PC-3 (cell line): ENCODE data around the gene SMARCD3. TPM values are rescaled to one million over a fixed set of nuclear protein-coding genes. Genes with fewer than 3 reads are reported as not detected.

Experiments
- ATAC-seq: fragments of 200-7000 bp; cut with Tn5 transposase; 2 replicates; pipeline ENCODE4 v1.9.1; 2020; ENCODE audit warnings: mild to moderate bottlenecking, moderate library complexity
- BruUV-seq: library from RNA; stranded (reverse); fragments of 400-500 nt; replicated peaks from 2 replicates; lab custom pipeline; 2021; lab: Mats Ljungman, UMichigan
- CTCF ChIA-PET: fragments of 300-600 bp; sonication (Branson Sonifier 250); formaldehyde crosslinking; loops from one replicate; lab custom pipeline; 2022; ENCODE audit warnings: antibody characterized with exemption; lab: Charles Lee
- POLR2A ChIA-PET: fragments of 300-600 bp; sonication (Branson Sonifier 250); formaldehyde crosslinking; loops from one replicate; lab custom pipeline; 2022; ENCODE audit warnings: antibody characterized with exemption; ENCODE audit not compliant: unreplicated experiment; lab: Charles Lee
- DNase-seq: peaks from one replicate; pipeline ENCODE4 v3.0.0-alpha.2; 2015
- H2AFZ ChIP-seq: fragments of 300-600 bp; sonication (generic); 2 replicates; pipeline ENCODE4 v1.6.0; 2016; ENCODE audit warnings: antibody characterized with exemption, low read length
- H3F3A ChIP-seq: fragments of 300-600 bp; sonication (generic); one replicate; pipeline ENCODE4 v1.6.0; 2017; ENCODE audit warnings: antibody characterized with exemption, low read length, control low read depth, mild to moderate bottlenecking; ENCODE audit not compliant: unreplicated experiment
- H3K27ac ChIP-seq: fragments of 300-600 bp; sonication (generic); 2 replicates; pipeline ENCODE4 v1.5.1; 2016; ENCODE audit warnings: mild to moderate bottlenecking, low read length
- H3K27me3 ChIP-seq: fragments of 300-600 bp; sonication (generic); 2 replicates; pipeline ENCODE4 v1.6.1; 2016; ENCODE audit warnings: low read length, mixed read lengths
- H3K36me3 ChIP-seq: fragments of 300-600 bp; sonication (generic); 2 replicates; pipeline ENCODE4 v1.6.1; 2016; ENCODE audit warnings: low read depth, mixed run types, low read length, mixed read lengths
- H3K4me1 ChIP-seq: fragments of 300-600 bp; sonication (generic); 2 replicates; pipeline ENCODE4 v1.5.1; 2016; ENCODE audit warnings: low read length; ENCODE audit not compliant: insufficient read depth
- H3K4me2 ChIP-seq: fragments of 300-600 bp; sonication (generic); 2 replicates; pipeline ENCODE4 v1.6.0; 2016; ENCODE audit warnings: low read length
- H3K4me3 ChIP-seq: fragments of 300-600 bp; sonication (generic); 2 replicates; pipeline ENCODE4 v1.5.1; 2016; ENCODE audit warnings: mild to moderate bottlenecking, low read length, mixed read lengths
- H3K79me2 ChIP-seq: fragments of 300-600 bp; sonication (generic); 2 replicates; pipeline ENCODE4 v1.6.1; 2017; ENCODE audit warnings: low read length, mixed read lengths
- H3K9ac ChIP-seq: fragments of 300-600 bp; sonication (generic); 2 replicates; pipeline ENCODE4 v1.6.0; 2016; ENCODE audit warnings: mild to moderate bottlenecking, low read length
- H3K9me2 ChIP-seq: fragments of 300-600 bp; sonication (generic); replicated peaks from 2 replicates; pipeline ENCODE4 v1.6.1; 2016; ENCODE audit warnings: mixed run types, low read length, mixed read lengths
- H3K9me3 ChIP-seq: fragments of 300-600 bp; sonication (generic); 2 replicates; pipeline ENCODE4 v1.6.1; 2016; ENCODE audit warnings: low read length, mixed read lengths
- H4K20me1 ChIP-seq: fragments of 300-600 bp; sonication (generic); 2 replicates; pipeline ENCODE4 v1.6.1; 2016; ENCODE audit warnings: low read length, mixed read lengths
- CTCF ChIP-seq: fragments of 300-600 bp; sonication (generic); conservative IDR thresholded peaks from 2 replicates; pipeline ENCODE4 v1.5.1; 2017; ENCODE audit warnings: antibody characterized with exemption, low read depth, mild to moderate bottlenecking, low read length
- EZH2 ChIP-seq: fragments of 300-600 bp; sonication (generic); IDR thresholded peaks from one replicate; pipeline ENCODE4 v1.6.1; 2017; ENCODE audit warnings: antibody characterized with exemption, mild to moderate bottlenecking, low read length; ENCODE audit not compliant: unreplicated experiment
- EZH2phosphoT487 ChIP-seq: fragments of 300-600 bp; sonication (generic); IDR thresholded peaks from 2 replicates; pipeline ENCODE4 v1.6.1; 2018; ENCODE audit warnings: mild to moderate bottlenecking, antibody characterized with exemption, low read length, borderline replicate concordance
- intact Hi-C: fragments of 100-400 bp; cut with micrococcal nuclease; formaldehyde crosslinking; loops from 2 replicates; pipeline ENCODE4 v1.9.0; 2023
- total RNA-seq: library from RNA; depleted of rRNA; stranded (reverse); fragments of >200 nt; gene quantifications from 2 replicates; pipeline ENCODE4 v1.2.3, GENCODE V29; 2014

SMARCD3 gene
- total RNA-seq, 1 experiment from 2014 or later, result 9.1 TPM

GRCh38 chr7:151251689-151252560 lies 3.4 kb upstream of the SMARCD3 start:
- Histone ChIP-seq H3K9ac (peak overlapping the region; percentile 54), H2AFZ (peak overlapping the region; percentile 87), H3K79me2 (no peaks in the 10 kb centered on the region), H4K20me1 (no peaks in the 10 kb centered on the region), H3K9me3 (no peaks in the 10 kb centered on the region), H3K27ac (no peak overlapping the region), H3K9me2 (no peaks in the 10 kb centered on the region), H3K4me1 (peaks cover 4% of the 10 kb centered on the region), H3K4me2 (peak overlapping the region; percentile 93), H3K36me3 (no peaks in the 10 kb centered on the region), H3K27me3 (0 out of 2 replicates have a peak, but pooled peaks cover 3% of the 10 kb centered on the region), H3K4me3 (peak overlapping the region; percentile 69), H3F3A (no peaks in the 10 kb centered on the region)
- DNase-seq (peak; percentile 29), ATAC-seq (peak; percentile 51)
- intact Hi-C loops, result no loop called here
- ChIA-PET CTCF (no interaction called here), POLR2A (interaction anchor here (0.6 kb wide), 1 partner anchor 75 kb away, joined by 3 read pairs; no protein-coding TSS in a partner anchor)
- no peak for TF ChIP-seq CTCF
- TF ChIP-seq EZH2phosphoT487, result no peak
- TF ChIP-seq EZH2, result no peak
- TSS peak; percentile 28 for BruUV-seq

- no TSS peak for BruUV-seq
- POLR2A ChIA-PET, result no interaction called here
- intact Hi-C loops, result no loop called here
- Histone ChIP-seq H3K27me3 (no peaks in the 10 kb centered on the region), H2AFZ (peak overlapping the region; percentile 47), H3K79me2 (no peaks in the 10 kb centered on the region), H3K4me1 (peaks cover 4% of the 10 kb centered on the region), H3K36me3 (no peaks in the 10 kb centered on the region), H3K9ac (no peak overlapping the region), H3F3A (no peaks in the 10 kb centered on the region), H3K27ac (no peak overlapping the region), H3K4me2 (peak overlapping the region; percentile 70), H3K9me3 (no peaks in the 10 kb centered on the region), H3K4me3 (peak overlapping the region; percentile 56; the same call in 1 of the 2 replicates), H3K9me2 (no peaks in the 10 kb centered on the region), H4K20me1 (no peaks in the 10 kb centered on the region)
- TF ChIP-seq EZH2, result no peak
- TF ChIP-seq EZH2phosphoT487, result no peak
- TF ChIP-seq CTCF, result no peak
- ATAC-seq (no peak), DNase-seq (no peak)
- CTCF ChIA-PET, result no interaction called here
These were observed 2.8 kb upstream of the SMARCD3 start for GRCh38 chr7:151251328-151251688.
